Mucosa of stomach (tissue), 1 donor: Measurements from ENCODE around the gene STAT5A.
"Not testable (repeated sequence)": the region's sequence is repeated elsewhere in the genome, so short reads cannot be mapped to it uniquely, and the experiment has no call there.

Source experiments
- H3K27me3 ChIP-seq: one replicate; pipeline ENCODE4 v1.7.0; 2013; ENCODE audit warnings: mild to moderate bottlenecking, low read length; ENCODE audit not compliant: control insufficient read depth, insufficient read depth
- H3K36me3 ChIP-seq: one replicate; pipeline ENCODE4 v1.7.0; 2013; ENCODE audit warnings: low read length; ENCODE audit not compliant: control insufficient read depth, insufficient read depth
- H3K4me1 ChIP-seq: one replicate; pipeline ENCODE4 v1.7.0; 2013; ENCODE audit warnings: mild to moderate bottlenecking, low read length; ENCODE audit not compliant: control insufficient read depth, insufficient read depth
- H3K4me3 ChIP-seq: one replicate; pipeline ENCODE4 v1.7.0; 2013; ENCODE audit warnings: low read length
- H3K9ac ChIP-seq: one replicate; pipeline ENCODE4 v1.7.0; 2013; ENCODE audit warnings: mild to moderate bottlenecking, low read length, moderate library complexity
- H3K9me3 ChIP-seq: one replicate; pipeline ENCODE4 v1.7.0; 2013; ENCODE audit warnings: mild to moderate bottlenecking, low read length, moderate library complexity; ENCODE audit not compliant: control insufficient read depth
- donor health status: Pancreatic carcinoma.

The STAT5A gene

GRCh38 chr17:42313773-42314566 lies 25.7 kb downstream of the STAT5A start:
- Histone ChIP-seq H3K4me1 (peaks cover 12% of the 10 kb centered on the region), H3K4me3 (no peak overlapping the region), H3K9me3 (no peaks in the 10 kb centered on the region), H3K9ac (no peak overlapping the region), H3K36me3 (peaks cover 16% of the 10 kb centered on the region), H3K27me3 (no peaks in the 10 kb centered on the region)

DNA sequence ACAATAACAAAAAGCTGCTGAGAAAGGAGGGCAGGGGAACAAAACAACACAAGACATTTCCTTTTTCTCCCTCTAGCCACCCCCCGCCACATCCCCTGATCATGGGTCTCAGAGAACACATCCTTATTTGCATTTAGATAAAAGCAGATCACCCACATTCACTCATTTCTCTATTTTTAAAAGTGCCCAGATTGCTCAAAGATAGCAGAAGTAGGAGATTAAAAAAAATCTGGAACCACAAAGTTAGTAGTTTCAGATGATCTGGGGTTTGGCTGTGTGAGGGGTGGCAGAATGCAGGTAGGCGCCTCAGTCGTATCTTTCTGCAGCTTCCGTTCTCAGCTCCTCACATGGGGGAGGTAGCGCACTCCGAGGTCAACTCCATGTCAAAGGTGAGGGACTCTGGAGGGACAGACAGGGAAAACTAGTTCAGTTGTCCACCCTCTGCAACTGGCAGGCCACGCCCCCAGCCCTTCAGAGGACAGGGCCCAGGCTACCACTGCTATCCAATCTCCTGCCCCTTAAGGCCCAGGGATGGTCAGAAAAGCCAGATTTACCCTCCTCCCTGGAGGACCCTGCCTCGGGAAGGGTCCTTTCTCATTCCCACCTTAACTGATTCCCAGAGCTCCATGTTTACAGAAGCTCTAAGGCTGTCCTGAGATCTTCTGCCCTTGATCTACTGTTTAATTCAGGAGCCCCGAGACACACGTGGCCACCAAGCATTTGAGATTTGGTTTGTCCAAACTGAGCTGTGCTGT lies 27.3 kb downstream of the STAT5A start:
- Histone ChIP-seq H3K36me3 (peaks cover 18% of the 10 kb centered on the region), H3K4me3 (no peak overlapping the region)

DNA sequence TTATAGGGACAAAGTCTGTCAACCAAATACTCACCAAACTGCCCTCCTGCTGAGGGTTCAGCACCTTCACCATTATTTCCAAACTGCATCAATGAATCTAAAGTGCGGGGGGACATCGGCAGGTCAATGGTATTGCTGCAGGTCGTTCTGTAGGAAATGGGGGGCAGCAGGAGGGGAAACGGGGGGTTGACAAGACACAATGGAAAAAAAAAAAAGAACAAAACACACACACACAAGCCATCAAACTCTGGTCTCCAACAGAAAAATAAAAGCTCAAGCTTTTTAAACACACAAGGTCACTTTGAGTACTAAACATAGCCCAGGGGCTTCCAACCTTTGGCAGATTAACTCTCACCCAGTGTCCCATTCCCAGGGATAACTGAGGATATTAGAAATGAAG lies 28.5 kb downstream of the STAT5A start:
- no peak overlapping the region for H3K9ac ChIP-seq
- H3K36me3 ChIP-seq, result peaks cover 14% of the 10 kb centered on the region
- peaks cover 12% of the 10 kb centered on the region for H3K4me1 ChIP-seq
- H3K27me3 ChIP-seq, result no peaks in the 10 kb centered on the region
- no peaks in the 10 kb centered on the region for H3K9me3 ChIP-seq
- no peak overlapping the region for H3K4me3 ChIP-seq

More for the DNA sequence above, 27.3 kb downstream of the STAT5A start:
- no peaks in the 10 kb centered on the region for H3K27me3 ChIP-seq
- H3K4me1 ChIP-seq, result peaks cover 12% of the 10 kb centered on the region
- H3K9ac ChIP-seq, result no peak overlapping the region
- no peaks in the 10 kb centered on the region for H3K9me3 ChIP-seq

DNA sequence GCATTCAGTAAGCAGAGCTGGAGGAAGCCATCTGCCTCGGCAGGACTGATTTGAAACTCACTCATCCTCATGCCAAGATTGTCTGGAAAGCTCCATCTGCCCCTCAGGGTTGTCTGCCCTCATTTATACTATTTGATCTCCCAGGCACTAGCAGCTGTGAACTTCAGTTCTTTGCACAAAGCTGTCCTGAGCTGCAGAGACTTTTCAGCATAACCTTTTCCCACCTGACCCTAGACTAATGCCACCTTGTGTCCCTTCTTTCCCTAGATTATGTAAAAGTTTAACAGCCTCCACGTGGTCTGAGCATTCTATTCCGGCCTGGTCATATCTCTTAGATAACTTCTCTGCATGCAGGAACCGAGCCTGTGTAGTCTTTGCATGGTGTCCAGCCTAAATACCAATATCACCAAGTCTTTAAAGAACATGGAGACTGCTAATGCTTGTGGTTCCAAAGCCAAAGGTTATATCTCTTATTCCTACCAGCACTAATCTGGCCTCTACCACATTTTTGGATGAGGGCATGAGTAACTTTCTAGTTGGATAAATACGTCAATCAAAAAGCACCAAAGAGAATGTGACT lies 29.1 kb downstream of the STAT5A start:
- Histone ChIP-seq H3K4me3 (no peak overlapping the region), H3K27me3 (no peaks in the 10 kb centered on the region), H3K4me1 (peaks cover 12% of the 10 kb centered on the region), H3K36me3 (peaks cover 19% of the 10 kb centered on the region), H3K9me3 (no peaks in the 10 kb centered on the region), H3K9ac (no peak overlapping the region)

- H3K9ac ChIP-seq, H3K27me3 ChIP-seq, H3K9me3 ChIP-seq, H3K4me3 ChIP-seq: not testable (repeated sequence)
- H3K4me1 ChIP-seq, result peaks cover 15% of the 10 kb centered on the region
- H3K36me3 ChIP-seq, result peaks cover 21% of the 10 kb centered on the region
Measured at GRCh38 chr17:42317967-42318366, 29.7 kb downstream of the STAT5A start.

DNA sequence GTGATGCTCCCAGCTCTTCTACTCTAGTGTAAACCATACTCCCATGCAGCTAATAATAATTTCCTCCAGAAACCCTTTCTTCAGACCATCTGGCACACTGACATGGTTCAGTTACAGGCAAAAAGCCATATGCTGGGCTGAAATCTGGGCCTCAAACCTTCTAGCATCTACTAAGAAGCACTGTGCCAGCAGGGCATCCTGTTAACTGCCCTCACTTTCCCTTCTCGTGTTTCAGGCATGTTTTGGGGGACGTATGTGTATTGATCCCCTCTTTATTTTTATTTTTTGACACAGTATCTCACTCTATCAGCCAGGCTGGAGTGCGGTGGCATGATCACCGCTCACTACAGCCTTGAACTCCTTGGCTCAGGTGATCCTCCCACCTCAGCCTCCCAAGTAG lies 33.3 kb downstream of the STAT5A start:
- Histone ChIP-seq H3K27me3 (no peaks in the 10 kb centered on the region), H3K36me3 (peaks cover 26% of the 10 kb centered on the region), H3K9me3 (no peaks in the 10 kb centered on the region), H3K9ac (no peak overlapping the region), H3K4me3 (no peak overlapping the region), H3K4me1 (peaks cover 5% of the 10 kb centered on the region)

- Histone ChIP-seq H3K9ac (no peak overlapping the region), H3K4me3 (no peak overlapping the region), H3K9me3 (no peaks in the 10 kb centered on the region), H3K27me3 (no peaks in the 10 kb centered on the region), H3K36me3 (peaks cover 26% of the 10 kb centered on the region), H3K4me1 (peaks cover 5% of the 10 kb centered on the region)
Measured at GRCh38 chr17:42322382-42323267, 34.3 kb downstream of the STAT5A start.

- Histone ChIP-seq H3K4me1 (peaks cover 5% of the 10 kb centered on the region), H3K36me3 (peaks cover 24% of the 10 kb centered on the region), H3K27me3 (no peaks in the 10 kb centered on the region), H3K4me3 (no peak overlapping the region), H3K9ac (no peak overlapping the region), H3K9me3 (no peaks in the 10 kb centered on the region)
Measured at GRCh38 chr17:42323268-42323773, 35.0 kb downstream of the STAT5A start.

DNA sequence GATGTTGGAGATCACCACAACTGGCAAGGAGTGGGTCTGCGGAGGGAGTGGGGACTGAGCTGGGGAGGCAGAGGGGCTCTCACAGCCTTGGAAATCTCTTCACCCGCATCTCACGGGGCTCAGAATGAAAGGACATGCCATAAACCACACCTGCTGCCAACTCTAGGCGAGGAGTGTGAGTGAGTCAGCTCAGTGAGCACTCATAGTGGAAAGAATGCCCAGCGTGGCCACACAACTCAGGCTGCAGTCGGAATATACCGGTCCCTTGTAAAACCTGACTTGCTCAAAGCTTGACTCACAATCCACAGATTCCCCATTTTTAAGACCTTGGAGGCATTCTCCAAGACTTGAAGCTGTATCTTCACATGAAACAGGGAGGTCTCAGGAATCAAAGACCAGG lies 36.7 kb downstream of the STAT5A start:
- H3K27me3 ChIP-seq, result no peaks in the 10 kb centered on the region
- no peak overlapping the region for H3K4me3 ChIP-seq
- no peaks in the 10 kb centered on the region for H3K9me3 ChIP-seq
- H3K9ac ChIP-seq, result no peak overlapping the region
- H3K36me3 ChIP-seq, result peaks cover 16% of the 10 kb centered on the region
- peaks cover 16% of the 10 kb centered on the region for H3K4me1 ChIP-seq

DNA sequence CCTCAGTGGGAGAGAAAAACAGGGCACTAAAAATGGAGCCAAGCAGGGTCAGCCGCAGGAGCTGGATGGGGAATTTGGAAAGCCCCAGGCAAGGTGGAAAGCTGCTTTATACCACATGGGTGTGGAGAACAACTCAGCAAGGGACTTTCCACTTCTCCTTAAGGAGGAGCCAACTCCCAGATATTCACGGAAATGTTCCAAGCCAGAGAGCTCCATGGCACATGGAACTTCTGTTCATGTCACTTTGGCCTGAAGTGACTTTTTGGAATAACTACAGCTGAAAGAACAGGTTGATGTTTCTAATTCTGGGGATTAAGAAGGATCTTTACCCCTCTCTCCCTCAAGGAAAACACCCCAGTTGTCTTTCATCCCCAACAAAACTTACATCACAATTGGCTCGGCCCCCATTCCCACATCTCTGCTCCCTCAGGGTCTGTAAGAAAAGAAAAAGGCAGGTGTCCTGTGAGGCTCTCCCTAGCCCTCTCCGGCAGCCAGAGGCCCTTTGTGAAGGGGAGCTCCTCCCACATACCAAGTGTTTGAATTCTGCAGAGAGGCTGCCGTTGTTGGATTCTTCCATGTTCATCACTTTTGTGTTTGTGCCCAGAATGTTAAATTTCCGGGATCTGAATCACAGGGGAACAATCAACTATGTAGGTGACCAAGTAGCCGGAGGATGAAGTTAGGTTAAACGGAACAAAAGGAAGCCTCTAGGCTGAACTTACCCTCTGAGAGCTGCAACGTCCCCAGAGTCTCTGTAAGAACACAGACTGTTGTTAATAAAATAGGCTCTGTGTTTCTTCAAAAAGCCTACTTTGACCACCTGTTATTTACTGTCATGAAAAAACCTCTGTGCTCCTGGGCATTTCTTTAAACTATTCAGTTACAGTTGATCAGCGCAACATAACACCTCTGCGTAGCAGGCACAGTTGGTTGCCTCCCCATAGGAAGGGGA lies 41.0 kb downstream of the STAT5A start:
- H3K9ac ChIP-seq, result no peak overlapping the region
- H3K4me1 ChIP-seq, result peaks cover 11% of the 10 kb centered on the region
- no peaks in the 10 kb centered on the region for H3K27me3 ChIP-seq
- H3K9me3 ChIP-seq, result no peaks in the 10 kb centered on the region
- H3K4me3 ChIP-seq, result no peak overlapping the region
- H3K36me3 ChIP-seq, result peaks cover 5% of the 10 kb centered on the region

- H3K36me3 ChIP-seq, result peaks cover 5% of the 10 kb centered on the region
- H3K9ac ChIP-seq, result no peak overlapping the region
- no peak overlapping the region for H3K4me3 ChIP-seq
- no peaks in the 10 kb centered on the region for H3K9me3 ChIP-seq
- H3K4me1 ChIP-seq, result peaks cover 11% of the 10 kb centered on the region
- H3K27me3 ChIP-seq, result no peaks in the 10 kb centered on the region
Measured at GRCh38 chr17:42333053-42333452, 44.8 kb downstream of the STAT5A start.
